HG03045 (cell line): ENCODE data around the gene WFDC10B.
"Not testable (repeated sequence)": the region's sequence is repeated elsewhere in the genome, so short reads cannot be mapped to it uniquely, and the experiment has no call there.

Experiments
- ATAC-seq: cut with Tn5 transposase; IDR thresholded peaks from one replicate; pipeline ENCODE4 v1.9.1; 2021; ENCODE audit warnings: mild to moderate bottlenecking, moderate library complexity; ENCODE audit not compliant: unreplicated experiment

WFDC10B gene

GRCh38 chr20:45649312-45649863, 55.4 kb downstream of the WFDC10B start:
- ATAC-seq, result no peak

- no peak for ATAC-seq
These were observed 57.3 kb downstream of the WFDC10B start for GRCh38 chr20:45647441-45648050.

GRCh38 chr20:45646875-45647274, 57.9 kb downstream of the WFDC10B start:
- ATAC-seq, result no peak

GRCh38 chr20:45645869-45646268, 59.0 kb downstream of the WFDC10B start:
- ATAC-seq, result not testable (repeated sequence)

GRCh38 chr20:45641076-45641475, 63.7 kb downstream of the WFDC10B start:
- ATAC-seq, result not testable (repeated sequence)

- no peak for ATAC-seq
These were observed 65.1 kb downstream of the WFDC10B start for GRCh38 chr20:45639687-45640086.

GRCh38 chr20:45636513-45636912, 68.3 kb downstream of the WFDC10B start:
- ATAC-seq, result no peak
